ENCODE results near the gene COL18A1.

DNA sequence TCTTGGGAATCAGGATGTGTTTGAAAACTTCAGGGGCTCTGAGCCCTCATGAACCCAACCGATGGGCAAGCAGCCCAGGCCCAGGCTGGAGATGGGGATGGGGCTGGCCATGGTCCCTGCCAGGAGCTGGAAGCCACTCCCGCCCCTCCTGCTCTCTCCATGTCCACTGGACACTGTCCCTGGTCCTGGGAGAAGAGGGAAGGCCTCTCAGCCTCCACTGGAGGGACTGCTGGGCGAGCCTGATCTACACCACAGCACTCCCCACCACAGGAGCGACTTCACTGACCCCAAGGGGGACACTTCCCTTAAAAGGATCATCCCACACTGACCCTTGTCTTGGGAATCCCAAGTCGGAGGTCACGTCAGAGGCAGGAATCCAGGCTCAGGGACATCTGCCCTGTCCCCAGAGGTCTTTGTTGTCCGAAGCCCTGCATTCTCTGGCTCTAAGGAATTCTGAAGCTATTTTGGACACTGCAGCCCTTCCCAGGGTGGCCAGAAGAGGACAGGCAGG lies 16.9 kb upstream of the COL18A1 start:
- TF ChIP-seq, protein P1, sequence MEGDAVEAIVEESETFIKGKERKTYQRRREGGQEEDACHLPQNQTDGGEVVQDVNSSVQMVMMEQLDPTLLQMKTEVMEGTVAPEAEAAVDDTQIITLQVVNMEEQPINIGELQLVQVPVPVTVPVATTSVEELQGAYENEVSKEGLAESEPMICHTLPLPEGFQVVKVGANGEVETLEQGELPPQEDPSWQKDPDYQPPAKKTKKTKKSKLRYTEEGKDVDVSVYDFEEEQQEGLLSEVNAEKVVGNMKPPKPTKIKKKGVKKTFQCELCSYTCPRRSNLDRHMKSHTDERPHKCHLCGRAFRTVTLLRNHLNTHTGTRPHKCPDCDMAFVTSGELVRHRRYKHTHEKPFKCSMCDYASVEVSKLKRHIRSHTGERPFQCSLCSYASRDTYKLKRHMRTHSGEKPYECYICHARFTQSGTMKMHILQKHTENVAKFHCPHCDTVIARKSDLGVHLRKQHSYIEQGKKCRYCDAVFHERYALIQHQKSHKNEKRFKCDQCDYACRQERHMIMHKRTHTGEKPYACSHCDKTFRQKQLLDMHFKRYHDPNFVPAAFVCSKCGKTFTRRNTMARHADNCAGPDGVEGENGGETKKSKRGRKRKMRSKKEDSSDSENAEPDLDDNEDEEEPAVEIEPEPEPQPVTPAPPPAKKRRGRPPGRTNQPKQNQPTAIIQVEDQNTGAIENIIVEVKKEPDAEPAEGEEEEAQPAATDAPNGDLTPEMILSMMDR (conservative IDR thresholded peaks at IDR 0.05; ENCODE audit: low read length) = no peak
- TF ChIP-seq EZH2phosphoT487 (IDR thresholded peaks at IDR 0.05; ENCODE audit: borderline replicate concordance) = no peak

All from Loucy (cell line).